K562 (cell line): ENCODE measurements around the gene UBE2I. TPM values are rescaled to one million over a fixed set of nuclear protein-coding genes. Genes with fewer than 3 reads are reported as not detected.

Experiments
- ATF6 ChIP-seq: sonication (generic); formaldehyde crosslinking; IDR thresholded peaks from 2 replicates; pipeline ENCODE4 v1.4.0; 2020; ENCODE audit warnings: mild to moderate bottlenecking, missing genetic modification reagents
- ETS2 ChIP-seq: IDR thresholded peaks from 2 replicates; pipeline ENCODE4 v1.6.1; 2016; ENCODE audit warnings: borderline replicate concordance, missing genetic modification characterization, mild to moderate bottlenecking, moderate library complexity, missing compliant biosample characterization; ENCODE audit not compliant: poor library complexity, severe bottlenecking
- FOSL1 ChIP-seq: fragments of 200-800 bp; sonication (Bioruptor generic); conservative IDR thresholded peaks from 2 replicates; pipeline ENCODE4 v1.6.1; 2016; ENCODE audit warnings: missing genetic modification characterization, missing compliant biosample characterization
- JUND ChIP-seq, 2 experiments: IDR thresholded peaks; 2 replicates in 1 of 2; 3 replicates in 1 of 2; pipeline ENCODE4 v1.6.1; 2011; ENCODE audit warnings: borderline replicate concordance in 2 of 2, low read depth in 2 of 2, low read length in 2 of 2, improper control_type of control experiment in 1 of 2, missing biosample characterization in 1 of 2, missing genetic modification characterization in 1 of 2, missing genetic modification reagents in 1 of 2
- KLF13 ChIP-seq: fragments of 450-650 bp; IDR thresholded peaks from 2 replicates; pipeline ENCODE4 v1.6.1; 2016; ENCODE audit warnings: missing genetic modification characterization, low read depth, mild to moderate bottlenecking, missing compliant biosample characterization, moderate library complexity, borderline replicate concordance
- MAZ ChIP-seq, 2 experiments: fragments of 450-650 bp in 1 of 2; sonication (generic) in 1 of 2; formaldehyde crosslinking; IDR thresholded peaks in 1 of 2; conservative IDR thresholded peaks in 1 of 2; 2 replicates each; pipeline versions ENCODE4 v1.4.0 to v1.5.0; 2020; ENCODE audit warnings: mild to moderate bottlenecking in 1 of 2, missing genetic modification reagents in 1 of 2
- NR1H2 ChIP-seq: sonication (generic); formaldehyde crosslinking; IDR thresholded peaks from 2 replicates; pipeline ENCODE4 v1.4.0; 2020; ENCODE audit warnings: mild to moderate bottlenecking, missing genetic modification reagents
- NRF1 ChIP-seq, 2 experiments: fragments of 450-650 bp; IDR thresholded peaks in 1 of 2; conservative IDR thresholded peaks in 1 of 2; 2 replicates each; pipeline ENCODE4 v1.6.1; 2014; ENCODE audit warnings: mild to moderate bottlenecking in 2 of 2
- RERE ChIP-seq: sonication (generic); formaldehyde crosslinking; IDR thresholded peaks from 2 replicates; pipeline ENCODE4 v1.8.0; 2023; ENCODE audit warnings: missing genetic modification reagents, mild to moderate bottlenecking, borderline replicate concordance
- SLC30A9 ChIP-seq: fragments of 250-450 bp; sonication (Bioruptor Pico); IDR thresholded peaks from 2 replicates; pipeline ENCODE4 v1.8.0; 2022; ENCODE audit warnings: mild to moderate bottlenecking, moderate library complexity
- SMAD1 ChIP-seq: fragments of 150-350 bp; IDR thresholded peaks from 2 replicates; pipeline ENCODE4 v1.6.1; 2014; ENCODE audit warnings: low read length, low read depth; ENCODE audit not compliant: partially characterized antibody
- TARDBP ChIP-seq: fragments of 450-650 bp; IDR thresholded peaks from 2 replicates; pipeline ENCODE4 v1.6.1; 2016
- ZFPM2 ChIP-seq: fragments of 250-450 bp; sonication (Bioruptor Pico); IDR thresholded peaks from 2 replicates; pipeline ENCODE4 v1.5.1; 2022; ENCODE audit warnings: mild to moderate bottlenecking
- ZNF212 ChIP-seq: fragments of 450-650 bp; formaldehyde crosslinking; IDR thresholded peaks from 2 replicates; pipeline ENCODE4 v1.4.0; 2020; ENCODE audit warnings: mild to moderate bottlenecking
- ZNF239 ChIP-seq: fragments of 250-450 bp; sonication (Bioruptor Pico); IDR thresholded peaks from 2 replicates; pipeline ENCODE4 v1.4.0; 2020; ENCODE audit warnings: mild to moderate bottlenecking
- ZNF639 ChIP-seq, 2 experiments: fragments of 200-800 bp in 1 of 2; sonication (Bioruptor generic) in 1 of 2; sonication (generic) in 1 of 2; formaldehyde crosslinking in 1 of 2; IDR thresholded peaks in 1 of 2; conservative IDR thresholded peaks in 1 of 2; 2 replicates each; pipeline versions ENCODE4 v1.5.0 to v1.6.1; 2016 to 2020; ENCODE audit warnings: missing compliant biosample characterization in 1 of 2, missing genetic modification characterization in 1 of 2, missing genetic modification reagents in 1 of 2
- polyA plus RNA-seq, 8 experiments: library from polyadenylated mRNA; depleted of rRNA in 4 of 8; stranded (reverse) in 5 of 8; unstranded in 3 of 8; fragments of >200 nt; fragmentation: Nextera tagmentation in 2 of 8; fragmentation: Illumina TruSeq in 1 of 8; extraction: Ambion mirVana in 2 of 8; extraction: Trizol in 1 of 8; gene quantifications; 2 replicates each; pipeline versions ENCODE4 v1.2.1 to v1.2.3, GENCODE V29; 2011 to 2014; ENCODE audit warnings: inconsistent platforms in 1 of 8, missing spikeins in 1 of 8
- total RNA-seq, 7 experiments: library from RNA; depleted of rRNA in 6 of 7; stranded (reverse); fragments of >200 nt in 6 of 7; fragmentation: Illumina TruSeq in 2 of 7; extraction: Trizol in 2 of 7; gene quantifications; 2 replicates each; pipeline versions ENCODE4 v1.2.1 to v1.2.3, GENCODE V29; 2011 to 2021; ENCODE audit warnings: low replicate concordance in 1 of 7

UBE2I gene
- total and polyA plus RNA-seq, 9 of the 15 experiments (the other 6 are each of a cell fraction or from before 2014, with no cell fraction given) = 36.6 to 254 (median 104) TPM

- TF ChIP-seq JUND (IDR thresholded peaks at IDR 0.05; ENCODE audit: borderline replicate concordance, low read depth, low read length) (peak; percentile 12; the same call in 1 of the 2 replicates), JUND (tag; IDR thresholded peaks at IDR 0.05; ENCODE audit: borderline replicate concordance, low read depth, low read length) (no peak), TARDBP (no peak), SLC30A9 (no peak), NRF1 (conservative IDR thresholded peaks at IDR 0.05 in 1 of 2, IDR thresholded peaks at IDR 0.05 in 1 of 2) (peak; percentile 80 to 82), ZFPM2 (no peak), RERE (CRISPR knock-in tag) (no peak), SMAD1 (no peak), ZNF239 (CRISPR knock-in tag) (no peak), FOSL1 (tag) (no peak), NR1H2 (no peak), ZNF639 (CRISPR knock-in tag; conservative IDR thresholded peaks at IDR 0.05 in 1 of 2, IDR thresholded peaks at IDR 0.05 in 1 of 2) (no peak), ATF6 (CRISPR knock-in tag) (no peak), MAZ (CRISPR knock-in tag; conservative IDR thresholded peaks at IDR 0.05 in 1 of 2, IDR thresholded peaks at IDR 0.05 in 1 of 2) (peak; percentile 39 to 76; a peak in 2 of 4 replicates), KLF13 (tag) (no peak), ETS2 (tag) (no peak), ZNF212 (CRISPR knock-in tag) (no peak)
Measured at GRCh38 chr16:1342526-1343427, 33.3 kb downstream of the UBE2I start (continued).
